Stimulated activated CD8-positive, alpha-beta memory T cell treated with anti-CD3 and anti-CD28 coated beads, Interleukin-12 subunit alpha, Interleukin-12 subunit beta, amount 100 ng/mL, for 24 hours (primary cell): ENCODE data around the gene OSBPL10.
"Not testable (repeated sequence)": the region's sequence is repeated elsewhere in the genome, so short reads cannot be mapped to it uniquely, and the experiment has no call there.

Experiments
- DNase-seq: peaks from one replicate; pipeline ENCODE4 v3.0.0-alpha.2; 2020; ENCODE audit errors: extremely low read depth

The OSBPL10 gene

GRCh38 chr3:31981206-31982181 lies at the start of gene OSBPL10, which contains the start of gene ZNF860:
OSBPL10 (minus strand) TSS chr3:31981262; CDS start chr3:31981179, 83 bp downstream.
ZNF860 (plus strand) TSS chr3:31981750; CDS start chr3:31989080, 7,330 bp downstream.
- DNase-seq: no peak

GRCh38 chr3:32026593-32026992 lies 45.5 kb upstream of the OSBPL10 start:
- DNase-seq: no peak

GRCh38 chr3:32022947-32023346 lies 41.9 kb upstream of the OSBPL10 start:
- no peak for DNase-seq

GRCh38 chr3:32021748-32022147 lies 40.7 kb upstream of the OSBPL10 start:
- no peak for DNase-seq

- no peak for DNase-seq
These were observed 40.1 kb upstream of the OSBPL10 start for GRCh38 chr3:32021155-32021554.

GRCh38 chr3:32018757-32019564 lies 37.9 kb upstream of the OSBPL10 start:
- no peak for DNase-seq

GRCh38 chr3:32017286-32017685 lies 36.2 kb upstream of the OSBPL10 start:
- no peak for DNase-seq

GRCh38 chr3:32015638-32016037 lies 34.6 kb upstream of the OSBPL10 start:
- DNase-seq: not testable (repeated sequence)

- not testable (repeated sequence) for DNase-seq
These were observed 29.6 kb upstream of the OSBPL10 start for GRCh38 chr3:32010699-32011098.

- DNase-seq: no peak
These were observed 28.9 kb upstream of the OSBPL10 start for GRCh38 chr3:32009957-32010356.

- DNase-seq: no peak
These were observed 28.0 kb upstream of the OSBPL10 start for GRCh38 chr3:32009101-32009500.

- DNase-seq: no peak
These were observed 23.2 kb upstream of the OSBPL10 start for GRCh38 chr3:32004113-32004765.

- no peak for DNase-seq
These were observed 22.3 kb upstream of the OSBPL10 start for GRCh38 chr3:32003380-32003779.

GRCh38 chr3:32002561-32003368 lies 21.7 kb upstream of the OSBPL10 start:
- no peak for DNase-seq

- DNase-seq: no peak
These were observed 19.8 kb upstream of the OSBPL10 start for GRCh38 chr3:32000877-32001276.

GRCh38 chr3:31999907-32000439 lies 18.9 kb upstream of the OSBPL10 start:
- DNase-seq: no peak

GRCh38 chr3:31997500-31997899 lies 16.4 kb upstream of the OSBPL10 start:
- DNase-seq: no peak

GRCh38 chr3:31996195-31996594 lies 15.1 kb upstream of the OSBPL10 start:
- DNase-seq: no peak

GRCh38 chr3:31995026-31995425 lies 14.0 kb upstream of the OSBPL10 start:
- not testable (repeated sequence) for DNase-seq

- no peak for DNase-seq
These were observed 12.8 kb upstream of the OSBPL10 start for GRCh38 chr3:31993843-31994242.

GRCh38 chr3:31992995-31993394 lies 11.9 kb upstream of the OSBPL10 start:
- DNase-seq: not testable (repeated sequence)
